Measurements from ENCODE around the gene CYP4X1. TPM values are rescaled to one million over a fixed set of nuclear protein-coding genes. Genes with fewer than 3 reads are reported as not detected.

The CYP4X1 gene
- total RNA-seq, 1 experiment from 2014 or later: not detected

GRCh38 chr1:47031585-47031984 is 8.1 kb downstream of the CYP4X1 start:
- no peaks in the 10 kb centered on the region for H3K9me3 ChIP-seq (ENCODE audit: control insufficient read depth in 1 of 2, insufficient read depth in 1 of 2, low read depth in 1 of 2, low read length in 2 of 2)
- peaks cover 0 to 2% of the 10 kb centered on the region in 2 experiments; a peak in 1 of 4 replicates for H3K4me1 ChIP-seq (ENCODE audit: control insufficient read depth in 1 of 2, insufficient read depth in 2 of 2, low read length in 2 of 2)
- H3K79me2 ChIP-seq (ENCODE audit: insufficient read depth, low read length): no peaks in the 10 kb centered on the region
- no peak for TF ChIP-seq TCF7L2 (IDR thresholded peaks at IDR 0.05; ENCODE audit: borderline replicate concordance, extremely low read depth, insufficient read depth, insufficient read length)
- TF ChIP-seq SRF (IDR thresholded peaks at IDR 0.05; ENCODE audit: low read depth): no peak
- TF ChIP-seq RAD21 (IDR thresholded peaks at IDR 0.05; ENCODE audit: low read depth): no peak
- TF ChIP-seq EZH2 (IDR thresholded peaks at IDR 0.05): no peak
- no peak for TF ChIP-seq REST (IDR thresholded peaks at IDR 0.05; ENCODE audit: low read depth)
- TF ChIP-seq CEBPB (IDR thresholded peaks at IDR 0.05; ENCODE audit: low read depth): no peak
- TF ChIP-seq EZH2phosphoT487 (IDR thresholded peaks at IDR 0.05; ENCODE audit: borderline replicate concordance): no peak
- TF ChIP-seq ZNF274 (IDR thresholded peaks at IDR 0.05; ENCODE audit: low read depth, low read length): no peak
- no peak for TF ChIP-seq MAX (IDR thresholded peaks at IDR 0.05)
- no peak for TF ChIP-seq POLR2A (IDR thresholded peaks at IDR 0.05; ENCODE audit: borderline replicate concordance, extremely low read depth, insufficient read depth, insufficient read length)
- no peak for TF ChIP-seq EGR1 (IDR thresholded peaks at IDR 0.05; ENCODE audit: low read depth)
- TF ChIP-seq JUND (IDR thresholded peaks at IDR 0.05): no peak
- TF ChIP-seq SIN3A (IDR thresholded peaks at IDR 0.05; ENCODE audit: low read depth): no peak
- TF ChIP-seq CTCF (IDR thresholded peaks at IDR 0.05 in 2 of 3, conservative IDR thresholded peaks at IDR 0.05 in 1 of 3; ENCODE audit: borderline replicate concordance in 1 of 3, insufficient read depth in 1 of 3, low read depth in 2 of 3, low read length in 2 of 3): no peak
- TF ChIP-seq ELF1 (IDR thresholded peaks at IDR 0.05; ENCODE audit: borderline replicate concordance, low read depth): no peak
- RAD21 ChIA-PET (ENCODE audit: low non-redundant PET in 1 of 2, low total read pairs in 2 of 2, uncharacterized antibody in 2 of 2, unreplicated experiment in 2 of 2): no interaction called here
- no TSS peak for BruUV-seq (replicated peaks)
- H3K9me2 ChIP-seq (ENCODE audit: insufficient read depth): no peaks in the 10 kb centered on the region
- no peak for ATAC-seq
- no peaks in the 10 kb centered on the region for H4K20me1 ChIP-seq (ENCODE audit: insufficient read depth)
- no peaks in the 10 kb centered on the region for H3K36me3 ChIP-seq (ENCODE audit: control insufficient read depth in 1 of 2, insufficient read depth in 2 of 2, low read length in 2 of 2)
- no peak for DNase-seq (ENCODE audit: low read depth, low spot score)
- intact Hi-C loops (cut with micrococcal nuclease): no loop called here
- H3K9ac ChIP-seq (ENCODE audit: low read length): no peak overlapping the region
- no peak overlapping the region for H3K4me2 ChIP-seq (ENCODE audit: low read length)
- no peak overlapping the region for H3K4me3 ChIP-seq (replicated peaks in 1 of 2; ENCODE audit: low read depth in 1 of 2, low read length in 2 of 2)
- H3K27ac ChIP-seq (ENCODE audit: low read depth, low read length): no peak overlapping the region
- peaks cover 10% of the 10 kb centered on the region for H3K27me3 ChIP-seq (ENCODE audit: insufficient read depth, low read length)
- H2AFZ ChIP-seq (ENCODE audit: low read depth, low read length, poor library complexity, severe bottlenecking): no peak overlapping the region
- CTCF ChIA-PET: no interaction called here
- POLR2A ChIA-PET: no interaction called here
